ENCODE data around the gene MARCHF10. TPM values are rescaled to one million over a fixed set of nuclear protein-coding genes. Genes with fewer than 3 reads are reported as not detected.

Gene MARCHF10
- total and polyA plus RNA-seq, 2 of the 13 experiments (the other 11 are each of a cell fraction or from before 2014, with no cell fraction given): not detected

DNA sequence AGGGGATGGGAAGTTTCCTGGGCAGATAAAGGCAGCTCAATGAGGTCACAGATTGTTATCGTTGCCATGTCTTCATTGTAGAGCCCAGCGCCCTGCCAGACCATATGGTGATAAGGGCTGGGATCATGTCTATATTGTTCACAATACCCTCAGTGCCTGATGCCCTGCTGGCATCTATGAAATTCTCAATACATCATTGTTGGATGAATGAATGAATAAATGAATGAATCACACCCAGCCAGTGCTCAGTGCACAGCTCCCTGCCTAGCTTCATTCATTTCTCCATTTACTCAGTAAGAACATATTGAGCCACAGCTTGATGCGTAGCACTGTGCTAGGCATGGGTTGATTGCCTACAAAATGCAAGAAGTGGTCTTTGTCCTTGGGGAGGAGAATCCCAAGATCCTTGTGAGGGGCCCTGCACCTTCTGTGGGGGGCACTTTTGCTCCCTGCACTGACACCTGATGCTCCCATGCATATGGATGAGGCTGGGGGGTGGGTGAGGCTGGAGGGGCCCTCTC, 150.9 kb downstream of the MARCHF10 start:
- ChIA-PET POLR2A (no interaction called here), CTCF (ENCODE audit: low intra/inter-chr PET ratio, low total read pairs) (no interaction called here)
- Histone ChIP-seq H3K4me2 (ENCODE audit: low read depth, low read length) (no peak overlapping the region), H2AFZ (ENCODE audit: low read length) (no peak overlapping the region), H3K36me3 (replicated peaks in 1 of 2; ENCODE audit: control insufficient read depth in 1 of 2, insufficient read depth in 2 of 2, low read length in 2 of 2) (no peaks in the 10 kb centered on the region), H3K27ac (ENCODE audit: extremely low read length, insufficient read depth, low read length) (no peak overlapping the region), H3K79me2 (ENCODE audit: insufficient read depth, low read length) (no peaks in the 10 kb centered on the region), H3K4me1 (ENCODE audit: insufficient read depth, low read length) (peaks cover 19% of the 10 kb centered on the region), H3K4me3 (replicated peaks in 1 of 3; ENCODE audit: insufficient read depth in 1 of 3, low read depth in 2 of 3, low read length in 3 of 3) (no peak overlapping the region), H3K9me3 (ENCODE audit: low read length) (no peaks in the 10 kb centered on the region), H3K27me3 (ENCODE audit: control insufficient read depth in 1 of 2, insufficient read depth in 2 of 2, low read length in 2 of 2) (peaks cover 12 to 66% of the 10 kb centered on the region in 2 experiments; a peak in 4 of 5 replicates), H4K20me1 (ENCODE audit: insufficient read depth, low read length) (no peaks in the 10 kb centered on the region), H3K9ac (ENCODE audit: insufficient read depth, low read depth, low read length) (no peak overlapping the region)
- ATAC-seq (no peak), DNase-seq (ENCODE audit: low spot score) (no peak), FAIRE-seq (no peak)
- in situ Hi-C loops (cut with HindIII; ENCODE audit: extremely low pct_ligation_motif_present, low pct_unique_long_range_greater_than_20kb) (no loop called here), intact Hi-C loops (cut with micrococcal nuclease; ENCODE audit: unreplicated experiment) (no loop called here)
- 49% methylated on average over 3 of the region's 3 CpGs for WGBS (ENCODE audit: low lambda C conversion rate)
- BruUV-seq (replicated peaks): no TSS peak
- TF ChIP-seq, protein P1, sequence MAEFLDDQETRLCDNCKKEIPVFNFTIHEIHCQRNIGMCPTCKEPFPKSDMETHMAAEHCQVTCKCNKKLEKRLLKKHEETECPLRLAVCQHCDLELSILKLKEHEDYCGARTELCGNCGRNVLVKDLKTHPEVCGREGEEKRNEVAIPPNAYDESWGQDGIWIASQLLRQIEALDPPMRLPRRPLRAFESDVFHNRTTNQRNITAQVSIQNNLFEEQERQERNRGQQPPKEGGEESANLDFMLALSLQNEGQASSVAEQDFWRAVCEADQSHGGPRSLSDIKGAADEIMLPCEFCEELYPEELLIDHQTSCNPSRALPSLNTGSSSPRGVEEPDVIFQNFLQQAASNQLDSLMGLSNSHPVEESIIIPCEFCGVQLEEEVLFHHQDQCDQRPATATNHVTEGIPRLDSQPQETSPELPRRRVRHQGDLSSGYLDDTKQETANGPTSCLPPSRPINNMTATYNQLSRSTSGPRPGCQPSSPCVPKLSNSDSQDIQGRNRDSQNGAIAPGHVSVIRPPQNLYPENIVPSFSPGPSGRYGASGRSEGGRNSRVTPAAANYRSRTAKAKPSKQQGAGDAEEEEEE (CRISPR knock-in tag; IDR thresholded peaks at IDR 0.05; ENCODE audit: borderline replicate concordance): no peak
- TF ChIP-seq, protein P2, sequence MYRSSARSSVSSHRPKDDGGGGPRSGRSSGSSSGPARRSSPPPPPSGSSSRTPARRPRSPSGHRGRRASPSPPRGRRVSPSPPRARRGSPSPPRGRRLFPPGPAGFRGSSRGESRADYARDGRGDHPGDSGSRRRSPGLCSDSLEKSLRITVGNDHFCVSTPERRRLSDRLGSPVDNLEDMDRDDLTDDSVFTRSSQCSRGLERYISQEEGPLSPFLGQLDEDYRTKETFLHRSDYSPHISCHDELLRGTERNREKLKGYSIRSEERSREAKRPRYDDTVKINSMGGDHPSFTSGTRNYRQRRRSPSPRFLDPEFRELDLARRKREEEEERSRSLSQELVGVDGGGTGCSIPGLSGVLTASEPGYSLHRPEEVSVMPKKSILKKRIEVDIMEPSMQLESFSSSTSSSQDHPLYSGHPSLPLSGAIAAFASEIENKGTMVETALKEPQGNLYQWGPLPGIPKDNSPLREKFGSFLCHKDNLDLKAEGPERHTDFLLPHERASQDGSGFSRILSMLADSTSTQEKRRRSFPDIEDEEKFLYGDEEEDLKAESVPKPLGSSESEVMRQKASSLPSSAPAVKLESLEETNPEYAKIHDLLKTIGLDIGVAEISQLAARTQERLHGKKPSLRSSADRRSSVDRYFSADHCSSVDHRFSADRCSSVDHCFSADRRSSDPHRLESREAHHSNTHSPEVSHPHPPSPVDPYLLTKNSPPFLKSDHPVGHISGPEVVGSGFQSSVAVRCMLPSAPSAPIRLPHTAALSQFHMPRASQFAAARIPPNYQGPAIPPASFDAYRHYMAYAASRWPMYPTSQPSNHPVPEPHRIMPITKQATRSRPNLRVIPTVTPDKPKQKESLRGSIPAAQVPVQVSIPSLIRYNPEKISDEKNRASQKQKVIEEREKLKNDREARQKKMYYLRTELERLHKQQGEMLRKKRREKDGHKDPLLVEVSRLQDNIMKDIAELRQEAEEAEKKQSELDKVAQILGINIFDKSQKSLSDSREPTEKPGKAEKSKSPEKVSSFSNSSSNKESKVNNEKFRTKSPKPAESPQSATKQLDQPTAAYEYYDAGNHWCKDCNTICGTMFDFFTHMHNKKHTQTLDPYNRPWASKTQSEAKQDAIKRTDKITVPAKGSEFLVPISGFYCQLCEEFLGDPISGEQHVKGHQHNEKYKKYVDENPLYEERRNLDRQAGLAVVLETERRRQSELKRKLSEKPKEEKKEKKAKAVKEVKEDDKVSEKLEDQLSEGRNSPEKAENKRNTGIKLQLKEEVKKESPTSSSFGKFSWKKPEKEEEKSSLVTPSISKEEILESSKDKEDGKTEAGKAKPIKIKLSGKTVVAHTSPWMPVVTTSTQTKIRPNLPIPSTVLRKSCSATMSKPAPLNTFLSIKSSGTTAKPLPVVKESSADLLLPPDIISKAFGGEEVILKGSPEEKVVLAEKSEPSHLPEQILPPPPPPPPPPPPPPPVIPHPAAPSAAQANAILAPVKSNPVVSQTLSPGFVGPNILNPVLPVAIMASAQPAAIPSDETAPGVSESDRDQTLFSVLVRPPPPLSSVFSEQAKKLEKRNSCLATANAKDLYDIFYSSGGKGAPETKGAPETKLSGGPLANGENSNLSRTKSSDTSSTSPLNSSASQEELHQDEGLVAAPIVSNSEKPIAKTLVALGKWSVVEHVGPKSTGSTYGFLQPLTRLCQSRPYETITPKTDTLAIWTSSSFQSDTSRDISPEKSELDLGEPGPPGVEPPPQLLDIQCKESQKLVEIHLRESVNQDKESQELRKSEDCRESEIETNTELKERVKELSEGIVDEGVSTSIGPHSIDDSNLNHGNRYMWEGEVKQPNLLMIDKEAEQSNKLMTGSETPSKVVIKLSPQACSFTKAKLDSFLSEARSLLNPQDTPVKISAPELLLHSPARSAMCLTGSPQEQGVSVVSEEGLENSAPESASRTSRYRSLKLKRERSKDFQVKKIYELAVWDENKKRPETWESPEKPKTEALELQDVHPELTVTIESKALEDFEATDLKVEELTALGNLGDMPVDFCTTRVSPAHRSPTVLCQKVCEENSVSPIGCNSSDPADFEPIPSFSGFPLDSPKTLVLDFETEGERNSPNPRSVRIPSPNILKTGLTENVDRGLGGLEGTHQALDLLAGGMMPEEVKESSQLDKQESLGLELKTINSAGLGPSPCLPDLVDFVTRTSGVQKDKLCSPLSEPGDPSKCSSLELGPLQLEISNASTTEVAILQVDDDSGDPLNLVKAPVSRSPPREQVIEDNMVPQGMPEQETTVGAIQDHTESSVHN (CRISPR knock-in tag; IDR thresholded peaks at IDR 0.05): no peak
- TF ChIP-seq, protein P3, sequence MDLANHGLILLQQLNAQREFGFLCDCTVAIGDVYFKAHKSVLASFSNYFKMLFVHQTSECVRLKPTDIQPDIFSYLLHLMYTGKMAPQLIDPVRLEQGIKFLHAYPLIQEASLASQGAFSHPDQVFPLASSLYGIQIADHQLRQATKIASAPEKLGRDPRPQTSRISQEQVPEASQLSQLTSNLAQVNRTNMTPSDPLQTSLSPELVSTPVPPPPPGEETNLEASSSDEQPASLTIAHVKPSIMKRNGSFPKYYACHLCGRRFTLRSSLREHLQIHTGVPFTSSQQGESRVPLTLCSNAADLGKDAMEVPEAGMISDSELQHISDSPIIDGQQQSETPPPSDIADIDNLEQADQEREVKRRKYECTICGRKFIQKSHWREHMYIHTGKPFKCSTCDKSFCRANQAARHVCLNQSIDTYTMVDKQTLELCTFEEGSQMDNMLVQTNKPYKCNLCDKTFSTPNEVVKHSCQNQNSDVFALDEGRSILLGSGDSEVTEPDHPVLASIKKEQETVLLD (CRISPR knock-in tag; IDR thresholded peaks at IDR 0.05; ENCODE audit: low read depth): no peak
- no peak for TF ChIP-seq TBP (CRISPR knock-in tag; IDR thresholded peaks at IDR 0.05)
- TF ChIP-seq, protein P4, sequence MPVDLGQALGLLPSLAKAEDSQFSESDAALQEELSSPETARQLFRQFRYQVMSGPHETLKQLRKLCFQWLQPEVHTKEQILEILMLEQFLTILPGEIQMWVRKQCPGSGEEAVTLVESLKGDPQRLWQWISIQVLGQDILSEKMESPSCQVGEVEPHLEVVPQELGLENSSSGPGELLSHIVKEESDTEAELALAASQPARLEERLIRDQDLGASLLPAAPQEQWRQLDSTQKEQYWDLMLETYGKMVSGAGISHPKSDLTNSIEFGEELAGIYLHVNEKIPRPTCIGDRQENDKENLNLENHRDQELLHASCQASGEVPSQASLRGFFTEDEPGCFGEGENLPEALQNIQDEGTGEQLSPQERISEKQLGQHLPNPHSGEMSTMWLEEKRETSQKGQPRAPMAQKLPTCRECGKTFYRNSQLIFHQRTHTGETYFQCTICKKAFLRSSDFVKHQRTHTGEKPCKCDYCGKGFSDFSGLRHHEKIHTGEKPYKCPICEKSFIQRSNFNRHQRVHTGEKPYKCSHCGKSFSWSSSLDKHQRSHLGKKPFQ (CRISPR knock-in tag; IDR thresholded peaks at IDR 0.05; ENCODE audit: insufficient replicate concordance): no peak
- no peak for TF ChIP-seq PHF5A (CRISPR knock-in tag; IDR thresholded peaks at IDR 0.05; ENCODE audit: low read depth, unreplicated experiment)
- no peak for TF ChIP-seq KMT2B (CRISPR knock-in tag; IDR thresholded peaks at IDR 0.05)
- TF ChIP-seq, protein P5, sequence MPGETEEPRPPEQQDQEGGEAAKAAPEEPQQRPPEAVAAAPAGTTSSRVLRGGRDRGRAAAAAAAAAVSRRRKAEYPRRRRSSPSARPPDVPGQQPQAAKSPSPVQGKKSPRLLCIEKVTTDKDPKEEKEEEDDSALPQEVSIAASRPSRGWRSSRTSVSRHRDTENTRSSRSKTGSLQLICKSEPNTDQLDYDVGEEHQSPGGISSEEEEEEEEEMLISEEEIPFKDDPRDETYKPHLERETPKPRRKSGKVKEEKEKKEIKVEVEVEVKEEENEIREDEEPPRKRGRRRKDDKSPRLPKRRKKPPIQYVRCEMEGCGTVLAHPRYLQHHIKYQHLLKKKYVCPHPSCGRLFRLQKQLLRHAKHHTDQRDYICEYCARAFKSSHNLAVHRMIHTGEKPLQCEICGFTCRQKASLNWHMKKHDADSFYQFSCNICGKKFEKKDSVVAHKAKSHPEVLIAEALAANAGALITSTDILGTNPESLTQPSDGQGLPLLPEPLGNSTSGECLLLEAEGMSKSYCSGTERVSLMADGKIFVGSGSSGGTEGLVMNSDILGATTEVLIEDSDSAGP (CRISPR knock-in tag; IDR thresholded peaks at IDR 0.05; ENCODE audit: borderline replicate concordance): no peak
